BE2C (cell line): ENCODE results near the gene ANKRD17.

Experiments
- DNase-seq: peaks from one replicate; pipeline ENCODE4 v3.0.0-alpha.2; 2020
- H3K27me3 ChIP-seq: fragments of 250-450 bp; sonication (Bioruptor Pico); 2 replicates; pipeline ENCODE4 v1.5.1; 2020; ENCODE audit warnings: mild to moderate bottlenecking
- H3K36me3 ChIP-seq: fragments of 250-450 bp; sonication (Bioruptor Pico); 2 replicates; pipeline ENCODE4 v1.5.1; 2020; ENCODE audit warnings: mild to moderate bottlenecking
- H3K4me1 ChIP-seq: fragments of 250-450 bp; sonication (Bioruptor Pico); 2 replicates; pipeline ENCODE4 v1.5.1; 2020
- H3K4me3 ChIP-seq: 2 replicates; pipeline ENCODE4 v1.5.1; 2011; ENCODE audit warnings: low read depth, low read length
- H3K9me3 ChIP-seq: fragments of 250-450 bp; sonication (Bioruptor Pico); 2 replicates; pipeline ENCODE4 v1.5.1; 2020
- TF ChIP-seq, protein P1 (sequence below): IDR thresholded peaks from 2 replicates; pipeline ENCODE4 v1.5.1; 2012; ENCODE audit warnings: mild to moderate bottlenecking, low read depth, low read length

Gene ANKRD17

DNA sequence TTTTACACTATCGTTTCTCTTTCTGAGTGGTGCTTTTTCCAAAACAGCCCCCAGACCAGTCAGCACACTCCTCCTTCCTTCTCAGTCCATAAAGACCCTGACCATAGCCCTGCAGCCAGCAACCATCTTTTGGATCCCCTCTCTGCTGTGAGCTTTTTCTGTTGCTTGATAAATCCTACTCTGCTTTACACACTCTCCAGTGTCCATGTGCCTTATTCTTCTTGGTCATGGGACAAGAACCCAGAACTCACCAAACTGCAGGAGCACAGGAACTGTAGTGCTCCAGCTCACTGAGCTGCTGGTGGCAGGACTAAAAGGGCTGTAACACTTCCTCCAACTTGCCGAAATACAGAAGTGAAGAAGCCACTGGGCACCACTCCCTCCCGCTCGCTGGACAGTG is 221.5 kb downstream of the ANKRD17 start:
- Histone ChIP-seq H3K4me3 (no peak overlapping the region), H3K36me3 (no peaks in the 10 kb centered on the region), H3K27me3 (no peaks in the 10 kb centered on the region), H3K9me3 (no peaks in the 10 kb centered on the region), H3K4me1 (no peaks in the 10 kb centered on the region)
- TF ChIP-seq, protein P1, sequence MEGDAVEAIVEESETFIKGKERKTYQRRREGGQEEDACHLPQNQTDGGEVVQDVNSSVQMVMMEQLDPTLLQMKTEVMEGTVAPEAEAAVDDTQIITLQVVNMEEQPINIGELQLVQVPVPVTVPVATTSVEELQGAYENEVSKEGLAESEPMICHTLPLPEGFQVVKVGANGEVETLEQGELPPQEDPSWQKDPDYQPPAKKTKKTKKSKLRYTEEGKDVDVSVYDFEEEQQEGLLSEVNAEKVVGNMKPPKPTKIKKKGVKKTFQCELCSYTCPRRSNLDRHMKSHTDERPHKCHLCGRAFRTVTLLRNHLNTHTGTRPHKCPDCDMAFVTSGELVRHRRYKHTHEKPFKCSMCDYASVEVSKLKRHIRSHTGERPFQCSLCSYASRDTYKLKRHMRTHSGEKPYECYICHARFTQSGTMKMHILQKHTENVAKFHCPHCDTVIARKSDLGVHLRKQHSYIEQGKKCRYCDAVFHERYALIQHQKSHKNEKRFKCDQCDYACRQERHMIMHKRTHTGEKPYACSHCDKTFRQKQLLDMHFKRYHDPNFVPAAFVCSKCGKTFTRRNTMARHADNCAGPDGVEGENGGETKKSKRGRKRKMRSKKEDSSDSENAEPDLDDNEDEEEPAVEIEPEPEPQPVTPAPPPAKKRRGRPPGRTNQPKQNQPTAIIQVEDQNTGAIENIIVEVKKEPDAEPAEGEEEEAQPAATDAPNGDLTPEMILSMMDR: no peak
- DNase-seq: no peak

DNA sequence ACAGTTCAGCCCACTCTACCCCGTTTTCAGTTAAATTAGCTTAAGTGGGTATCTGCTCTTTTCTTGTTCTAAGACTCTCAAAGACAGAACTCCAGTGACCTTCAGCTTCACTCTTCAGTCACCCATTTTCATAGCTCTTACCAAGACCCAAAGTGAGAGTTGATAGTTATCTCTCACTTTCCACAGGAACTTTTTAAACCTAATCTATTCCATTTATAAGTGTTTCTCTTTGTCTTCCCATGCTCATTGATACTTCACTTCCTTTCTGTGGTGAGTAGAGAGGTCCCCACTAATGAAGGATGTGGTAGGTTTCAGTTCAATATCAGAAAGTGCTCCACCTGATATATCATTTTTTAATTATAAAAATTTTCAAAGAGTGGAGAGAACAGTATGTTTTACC is 222.5 kb downstream of the ANKRD17 start:
- no peak overlapping the region for H3K4me3 ChIP-seq
- no peaks in the 10 kb centered on the region for H3K27me3 ChIP-seq
- H3K4me1 ChIP-seq: no peaks in the 10 kb centered on the region
- DNase-seq: no peak
- H3K36me3 ChIP-seq: no peaks in the 10 kb centered on the region
- no peaks in the 10 kb centered on the region for H3K9me3 ChIP-seq
- TF ChIP-seq, protein P1: no peak

DNA sequence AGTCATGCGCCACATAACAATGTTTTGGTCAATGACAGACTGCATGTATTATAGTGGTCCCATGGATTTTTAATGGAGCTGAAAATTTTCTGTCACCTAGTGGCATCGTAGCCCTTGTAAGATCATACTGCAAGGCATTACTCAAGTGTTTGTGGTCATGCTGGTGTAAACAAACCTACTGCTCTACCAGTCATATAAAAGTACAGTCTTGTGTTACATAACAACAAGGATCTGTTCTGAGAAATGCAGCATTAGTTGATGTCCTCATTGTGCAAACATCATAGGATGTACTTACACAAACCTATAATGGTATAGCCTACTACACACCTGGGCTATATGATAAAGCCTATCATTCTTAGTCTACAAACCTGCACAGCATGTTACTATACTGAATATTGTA is 223.7 kb downstream of the ANKRD17 start:
- TF ChIP-seq, protein P1: no peak

DNA sequence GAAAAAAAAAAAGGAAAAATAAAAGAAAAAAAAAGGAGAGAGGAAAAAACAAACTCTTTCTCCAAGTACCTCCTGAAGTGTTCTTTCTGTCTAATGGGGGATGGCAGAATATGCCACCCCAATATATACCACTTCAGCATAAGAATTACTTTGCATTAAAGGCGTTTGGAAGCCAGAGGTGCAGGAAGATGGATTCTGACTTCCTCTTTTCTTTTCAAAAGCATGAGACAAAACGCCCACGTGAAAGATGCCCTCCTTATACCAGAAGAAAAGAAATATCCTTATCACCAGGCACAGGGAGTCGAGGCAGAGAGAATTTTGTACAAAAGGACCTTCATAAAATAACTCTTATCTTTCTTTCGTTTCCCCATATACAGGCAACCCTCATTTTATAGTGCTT is 230.0 kb downstream of the ANKRD17 start:
- no peaks in the 10 kb centered on the region for H3K36me3 ChIP-seq
- H3K4me3 ChIP-seq: no peak overlapping the region
- H3K27me3 ChIP-seq: no peaks in the 10 kb centered on the region
- no peak for DNase-seq
- TF ChIP-seq, protein P1: no peak
- H3K9me3 ChIP-seq: no peaks in the 10 kb centered on the region
- no peaks in the 10 kb centered on the region for H3K4me1 ChIP-seq

More for the DNA sequence above, 223.7 kb downstream of the ANKRD17 start:
- no peaks in the 10 kb centered on the region for H3K27me3 ChIP-seq
- H3K36me3 ChIP-seq: no peaks in the 10 kb centered on the region
- H3K4me3 ChIP-seq: no peak overlapping the region
- H3K9me3 ChIP-seq: no peaks in the 10 kb centered on the region
- DNase-seq: no peak
- no peaks in the 10 kb centered on the region for H3K4me1 ChIP-seq
